ENCODE data around the gene THG1L.
A peak's percentile ranks its signal among the peaks of the same experiment; 100 is the strongest.

THG1L gene

DNA sequence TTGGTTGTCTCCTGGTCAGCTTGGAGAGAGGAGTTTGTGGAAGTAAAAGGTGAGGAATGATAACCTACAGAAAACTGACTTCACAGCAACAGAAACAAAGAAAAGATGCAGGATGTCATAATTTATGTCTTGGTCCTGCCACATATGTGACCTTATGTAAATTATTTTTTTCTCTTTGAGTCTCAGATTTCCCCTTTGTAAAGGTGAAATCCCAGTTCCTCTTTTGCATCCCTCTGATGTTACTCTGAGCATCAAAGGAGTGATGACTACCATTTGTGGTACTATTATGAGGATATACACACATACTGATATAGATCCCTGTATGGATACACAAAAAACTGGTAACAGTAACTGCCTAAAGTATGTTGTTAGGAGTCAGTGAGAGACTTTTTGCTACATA lies 1.4 kb upstream of the THG1L start:
- DNase-seq: no peak

DNA sequence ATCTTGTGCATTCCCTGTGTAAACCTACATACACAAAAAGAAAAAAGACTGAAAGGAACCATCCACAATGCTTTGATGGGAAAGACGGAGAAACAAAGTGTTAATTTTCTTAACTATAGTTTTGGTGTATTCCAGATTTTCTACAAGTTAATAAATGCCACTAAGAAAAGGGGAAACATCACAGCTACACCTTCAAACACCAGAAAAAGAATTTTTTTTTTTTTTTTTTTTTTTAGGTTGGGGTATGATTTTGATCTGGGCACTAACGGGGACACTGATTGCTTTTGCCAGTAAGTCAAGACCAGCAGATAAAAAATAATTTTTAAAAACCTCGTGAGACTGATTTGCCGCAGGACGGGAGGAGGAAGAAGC lies 334 bp upstream of the THG1L start:
- DNase-seq: no peak

DNA sequence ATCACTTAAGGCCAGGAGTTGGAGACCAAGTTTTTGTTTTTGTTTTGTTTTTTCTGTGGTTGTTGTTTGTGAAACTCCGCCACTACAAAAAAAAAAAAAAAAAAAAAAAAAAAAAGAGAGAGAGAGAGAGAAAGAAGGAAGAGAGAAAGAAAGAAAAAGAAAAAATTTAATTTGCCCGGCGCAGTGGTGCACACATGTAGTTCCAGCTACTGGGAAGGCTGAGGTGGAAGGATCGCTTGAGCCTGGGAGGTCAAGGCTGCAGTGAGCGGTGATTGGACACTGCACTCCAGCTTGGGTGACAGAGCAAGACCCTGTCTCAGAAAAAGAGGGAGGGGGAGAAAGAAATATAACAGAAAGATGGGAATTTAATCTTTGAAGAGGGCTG lies 902 bp downstream of the THG1L start:
- DNase-seq: no peak

DNA sequence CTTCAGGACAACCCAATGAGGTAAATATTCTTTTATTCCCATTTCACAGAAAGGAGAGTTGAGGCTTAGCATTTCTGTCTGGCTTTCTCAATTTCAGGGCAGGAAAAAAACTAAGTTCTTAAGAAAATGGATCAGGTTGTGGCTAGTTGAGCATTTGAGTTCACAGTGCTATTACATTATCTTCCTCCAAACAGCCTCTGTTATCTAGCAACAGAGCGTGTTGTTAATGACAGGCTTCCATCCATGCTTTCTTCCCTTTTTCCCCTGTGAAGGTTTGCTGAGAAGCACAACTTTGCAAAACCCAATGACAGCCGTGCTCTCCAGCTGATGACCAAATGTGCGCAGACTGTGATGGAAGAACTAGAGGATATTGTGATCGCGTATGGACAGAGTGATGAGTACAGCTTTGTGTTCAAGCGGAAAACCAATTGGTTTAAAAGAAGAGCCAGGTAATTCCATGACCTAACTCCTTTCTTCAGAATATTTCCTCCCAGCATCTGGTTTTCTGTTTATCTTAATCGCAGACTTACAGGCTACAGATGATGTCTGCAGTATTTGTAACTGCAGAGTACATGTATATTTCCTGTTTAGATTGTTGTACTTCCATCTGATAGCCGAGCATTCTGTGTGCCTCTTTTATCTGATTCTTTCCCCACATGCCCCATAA lies 1.5 kb downstream of the THG1L start:
- DNase-seq: no peak

DNA sequence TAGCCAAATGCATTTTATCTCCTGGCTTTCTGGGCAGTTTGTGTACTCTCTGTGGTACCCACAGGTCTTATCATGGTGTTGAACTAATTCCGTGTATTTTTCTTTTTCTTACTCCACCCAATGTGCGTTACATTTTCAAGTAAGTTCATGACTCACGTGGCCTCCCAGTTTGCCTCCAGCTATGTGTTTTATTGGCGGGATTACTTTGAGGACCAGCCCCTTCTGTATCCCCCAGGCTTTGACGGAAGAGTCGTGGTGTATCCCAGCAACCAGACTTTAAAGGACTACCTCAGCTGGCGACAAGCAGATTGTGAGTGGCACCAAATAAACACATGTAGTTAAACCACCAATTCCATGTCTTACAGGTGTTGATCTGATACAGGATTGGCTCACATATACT lies 3.2 kb downstream of the THG1L start:
- DNase-seq: no peak

DNA sequence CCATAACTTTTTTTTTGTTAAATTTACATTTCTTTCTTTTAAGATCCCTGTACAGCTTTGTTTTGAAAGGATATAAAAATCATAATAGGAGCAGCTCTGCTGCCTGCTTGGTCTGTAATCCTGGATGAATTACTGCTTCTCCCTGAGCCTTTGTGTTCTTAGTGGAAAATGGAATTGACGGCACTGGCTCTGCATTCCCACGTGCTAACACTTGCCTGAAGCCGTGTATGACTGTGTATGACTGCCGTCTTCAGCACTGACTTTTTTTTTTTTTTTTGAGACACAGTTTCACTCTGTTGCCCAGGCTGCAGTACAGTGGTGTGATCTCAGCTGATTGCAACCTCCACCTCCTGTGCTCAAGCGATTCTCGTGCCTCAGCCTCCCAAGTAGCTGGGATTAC lies 4.8 kb downstream of the THG1L start:
- no peak for DNase-seq

DNA sequence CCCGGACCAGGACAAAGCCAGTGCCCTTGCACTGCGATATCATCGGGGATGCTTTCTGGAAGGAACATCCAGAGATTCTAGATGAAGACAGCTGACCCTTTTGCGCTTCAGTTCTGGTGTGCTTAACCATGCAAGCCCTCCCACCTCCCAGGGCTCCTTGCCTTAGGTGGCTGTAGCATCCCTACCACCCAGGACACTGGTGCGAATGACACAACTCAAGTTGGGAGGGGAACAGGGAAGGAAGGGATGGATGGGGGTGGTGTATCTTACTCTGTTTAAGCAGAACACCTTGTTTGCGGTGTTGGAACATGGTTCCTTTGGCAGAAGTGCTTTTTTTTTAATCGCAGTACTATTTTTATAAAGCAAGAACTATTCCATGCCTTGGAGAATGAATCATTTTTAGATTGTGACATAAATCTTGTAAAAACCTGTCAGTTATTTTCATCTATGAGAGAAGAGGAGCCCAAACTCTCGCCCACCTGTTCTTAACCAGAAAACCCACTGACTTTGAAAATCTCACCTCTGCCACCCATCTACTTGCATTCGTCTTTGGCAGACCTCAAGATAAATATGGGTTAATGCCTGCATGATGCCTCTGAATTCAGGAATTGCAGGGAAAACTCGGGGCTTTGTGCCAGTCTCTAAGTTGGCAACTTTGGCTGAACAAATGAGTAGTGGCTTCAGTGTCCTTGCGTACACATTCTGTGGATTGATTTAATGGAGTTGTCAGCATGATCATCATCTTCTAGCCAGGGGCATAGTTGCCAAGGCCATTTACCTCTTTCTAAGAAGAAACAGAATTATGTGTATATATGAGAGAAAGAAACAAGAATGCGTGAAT lies 8.4 kb downstream of the THG1L start:
- DNase-seq: no peak

DNA sequence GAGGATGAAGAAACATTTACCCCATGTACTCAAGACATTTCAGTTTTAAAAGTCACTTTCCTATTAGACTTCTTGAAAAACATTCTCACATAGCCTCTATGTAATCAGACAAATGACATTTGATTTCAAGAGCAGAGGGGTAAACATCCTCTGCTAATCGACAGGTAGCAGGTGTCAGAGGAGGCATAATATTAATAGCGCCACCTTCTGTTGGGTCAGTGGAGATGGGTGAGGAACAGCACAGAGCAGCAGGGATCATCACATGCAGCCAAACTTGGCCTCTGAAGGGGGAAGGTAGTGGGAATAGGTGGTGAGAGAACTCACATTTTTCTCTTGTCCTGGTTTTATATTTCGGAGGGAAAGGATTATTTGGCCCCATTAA lies 9.0 kb downstream of the THG1L start:
- DNase-seq: no peak

DNA sequence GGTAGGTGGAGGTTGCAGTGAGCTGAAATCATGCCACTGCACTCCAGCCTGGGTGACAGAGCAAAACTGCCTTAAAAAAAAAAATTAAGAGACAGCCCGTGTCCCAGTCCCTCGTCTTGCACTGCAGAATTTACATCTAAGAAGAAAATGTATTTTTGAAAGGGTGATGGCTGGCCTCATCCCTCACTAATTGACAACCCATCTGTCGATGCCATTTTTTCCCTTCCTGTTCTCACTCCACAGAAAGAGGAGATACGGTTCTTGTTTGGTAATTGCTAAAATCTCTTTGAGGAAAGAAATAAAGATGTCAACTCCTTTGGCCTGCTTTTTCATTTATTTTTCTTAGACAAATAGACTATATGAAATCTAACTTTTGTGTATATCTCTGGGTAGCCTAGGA lies 9.9 kb downstream of the THG1L start:
- no peak for DNase-seq

DNA sequence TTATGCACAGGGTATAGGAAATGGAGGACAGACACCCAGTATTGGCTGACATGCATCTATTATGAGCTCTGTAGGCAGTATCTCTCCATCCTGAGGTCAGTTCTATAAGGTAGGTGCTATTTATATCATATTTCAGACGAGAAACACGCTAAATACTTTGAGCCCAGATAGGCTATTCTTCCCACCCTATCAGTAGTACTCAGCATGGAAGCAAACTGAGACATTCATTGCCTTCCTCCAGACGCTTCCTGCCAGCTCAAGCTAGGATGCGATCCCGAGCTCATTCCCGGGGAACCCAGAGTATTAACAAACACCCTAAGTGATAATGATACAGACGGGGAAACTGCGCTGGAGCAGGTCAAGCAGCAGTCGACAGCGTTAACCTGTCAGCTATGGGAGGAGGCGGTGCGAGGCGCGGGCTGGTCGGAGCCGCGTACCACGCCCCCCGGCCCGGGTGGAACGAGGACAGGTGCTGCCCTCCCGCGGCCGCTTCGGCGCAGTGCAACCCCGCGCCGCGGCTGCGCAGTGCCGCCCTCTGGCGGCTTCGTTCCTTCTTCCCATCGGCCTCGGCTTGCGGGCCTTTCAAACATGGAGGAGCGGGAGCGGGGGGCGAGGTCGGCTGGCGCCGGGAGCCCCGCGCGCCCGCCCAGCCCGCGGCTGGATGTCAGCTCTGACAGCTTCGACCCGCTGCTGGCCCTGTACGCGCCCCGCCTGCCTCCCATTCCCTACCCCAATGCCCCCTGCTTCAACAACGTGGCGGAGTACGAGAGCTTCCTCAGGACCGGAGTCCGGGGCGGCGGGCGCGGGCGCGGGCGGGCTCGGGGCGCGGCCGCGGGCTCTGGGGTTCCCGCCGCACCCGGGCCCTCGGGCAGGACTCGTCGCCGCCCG lies 12.2 kb downstream of the THG1L start, which contains the start of gene LSM11:
LSM11 (plus strand) TSS at position 550 of the 888 bp plus-strand sequence; CDS start at position 589, 39 bp downstream.
- peak; percentile 59 for DNase-seq

DNA sequence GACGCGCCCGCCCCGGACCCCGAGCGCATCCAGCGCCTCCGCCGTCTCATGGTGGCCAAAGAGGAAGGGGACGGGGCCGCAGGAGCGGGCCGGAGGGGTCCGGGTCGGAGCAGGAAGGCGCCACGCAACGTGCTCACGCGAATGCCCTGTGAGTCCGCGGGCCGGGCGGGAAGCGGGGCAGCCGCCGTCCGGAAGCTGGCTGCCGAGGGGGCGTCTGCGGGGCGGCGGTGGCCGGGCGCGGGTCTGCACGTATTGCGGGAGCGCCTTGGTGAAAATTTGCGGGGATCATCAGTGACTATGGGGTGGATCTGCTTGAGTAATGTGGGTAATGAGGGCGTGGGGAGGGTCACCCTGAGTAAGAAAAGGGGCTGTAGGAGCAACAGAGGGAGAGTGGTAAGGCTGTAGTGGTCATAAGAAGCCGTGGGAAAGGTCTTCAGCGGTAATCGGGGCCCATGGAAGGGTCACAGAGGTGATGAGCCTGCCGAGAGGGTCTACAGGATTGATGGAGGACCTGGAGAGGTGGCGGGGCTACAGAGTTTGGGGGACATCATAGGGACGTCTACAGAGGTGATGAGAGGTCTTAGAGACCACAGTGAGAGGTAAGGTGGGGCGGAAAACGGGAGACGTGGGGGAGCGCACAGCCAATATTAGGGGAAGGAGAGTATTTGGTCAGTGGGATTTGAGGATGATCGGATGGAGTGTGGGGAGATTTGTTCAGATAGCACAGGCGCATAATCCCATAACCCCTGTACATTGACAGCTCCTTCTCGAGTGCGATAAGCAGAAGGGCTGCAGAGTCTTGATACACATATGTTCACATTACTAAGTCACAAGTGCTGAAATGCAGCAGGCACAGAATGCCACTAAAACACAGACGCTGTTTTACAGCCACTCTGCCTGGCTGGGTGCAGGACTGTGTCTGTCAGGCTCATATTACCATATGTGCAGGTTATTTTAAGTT lies 13.1 kb downstream of the THG1L start:
- no peak for DNase-seq

DNA sequence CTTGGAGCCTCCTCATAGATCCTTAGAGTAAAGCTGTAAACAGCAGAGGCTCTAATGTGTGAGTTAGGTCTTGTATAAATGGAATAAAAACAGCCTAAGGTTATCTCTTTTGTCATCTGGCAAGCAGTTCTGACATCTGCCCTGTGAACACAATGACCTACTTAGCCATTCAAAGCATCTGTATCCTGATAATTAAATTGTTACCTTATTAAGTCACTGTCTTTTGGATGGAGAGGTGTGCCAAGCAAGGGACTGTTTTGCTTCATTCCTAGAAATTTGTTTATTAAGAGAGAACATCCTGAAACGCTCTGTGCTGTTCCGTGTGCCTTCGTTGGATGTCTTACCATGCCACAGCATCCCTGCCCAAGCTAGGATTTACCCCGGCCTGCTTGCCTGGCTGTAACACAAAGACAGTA lies 13.8 kb downstream of the THG1L start:
- no peak for DNase-seq

DNA sequence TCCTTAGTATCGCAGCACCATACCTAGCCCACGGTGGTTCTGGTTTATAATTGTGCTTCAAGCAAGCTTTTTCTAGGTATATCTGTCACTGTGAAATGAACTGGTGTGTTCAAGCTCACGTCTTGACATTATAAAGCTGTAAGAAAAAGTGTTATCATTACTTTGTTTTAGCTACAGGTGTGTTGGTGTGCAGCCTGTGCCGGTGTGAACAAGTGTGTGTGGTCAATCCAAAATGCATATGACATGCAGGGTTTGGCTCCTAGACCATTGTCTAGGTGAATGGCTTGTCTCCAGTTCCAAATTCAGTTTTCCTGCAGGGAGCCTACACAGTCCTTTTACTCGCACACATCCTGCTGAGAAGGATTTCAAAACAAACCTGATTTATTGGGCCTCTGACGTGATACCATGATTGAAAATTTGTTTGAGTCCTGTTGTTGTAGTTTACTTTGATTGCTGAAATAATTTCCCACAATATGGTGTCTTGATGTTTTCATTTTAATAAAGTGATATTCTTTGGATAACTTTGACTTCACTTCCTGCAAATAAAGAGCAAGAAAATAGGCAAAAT lies 16.0 kb downstream of the THG1L start:
- no peak for DNase-seq

DNA sequence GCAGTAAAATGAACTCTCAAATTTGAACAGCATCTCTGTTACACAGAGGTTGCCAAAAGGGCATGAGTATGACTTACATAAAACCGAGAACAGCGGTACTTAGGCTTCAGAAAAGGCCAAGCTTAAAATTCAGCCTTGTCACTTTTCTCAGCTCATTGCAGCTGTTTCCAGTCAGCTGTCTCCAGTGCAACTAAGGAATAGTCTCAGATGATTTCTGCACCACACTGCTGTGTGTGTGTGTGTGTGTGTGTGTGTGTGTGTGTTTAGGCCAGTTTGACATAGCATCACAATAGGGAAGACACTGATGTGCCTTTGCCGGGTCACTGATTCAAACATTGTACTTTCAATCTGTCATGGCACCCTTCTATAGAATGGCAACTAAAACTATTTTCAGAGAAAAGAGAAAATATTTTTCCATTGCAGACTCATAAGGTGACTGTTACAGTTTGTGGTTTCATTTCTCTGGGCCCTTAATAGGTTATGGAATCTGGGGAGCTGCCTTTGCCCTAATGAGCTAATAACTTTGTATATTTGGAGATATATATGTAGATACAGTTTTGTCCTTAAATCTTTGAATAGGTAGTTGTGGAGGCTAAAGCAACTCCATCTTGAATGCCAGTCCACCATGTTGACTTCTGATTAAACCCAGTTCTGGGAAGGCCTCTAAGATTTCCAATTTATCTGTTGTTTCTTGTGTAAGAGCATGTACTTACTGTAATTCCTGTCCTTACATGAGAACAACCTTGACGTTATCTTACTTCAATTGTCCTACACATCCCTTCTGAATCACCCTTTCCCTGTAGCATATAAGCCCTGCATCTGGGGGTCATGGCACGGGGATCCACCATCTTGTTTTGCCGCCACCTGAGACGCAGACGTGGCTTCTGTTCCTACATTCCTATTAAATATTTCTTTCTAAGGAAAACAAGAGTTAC lies 16.8 kb downstream of the THG1L start:
- no peak for DNase-seq

DNA sequence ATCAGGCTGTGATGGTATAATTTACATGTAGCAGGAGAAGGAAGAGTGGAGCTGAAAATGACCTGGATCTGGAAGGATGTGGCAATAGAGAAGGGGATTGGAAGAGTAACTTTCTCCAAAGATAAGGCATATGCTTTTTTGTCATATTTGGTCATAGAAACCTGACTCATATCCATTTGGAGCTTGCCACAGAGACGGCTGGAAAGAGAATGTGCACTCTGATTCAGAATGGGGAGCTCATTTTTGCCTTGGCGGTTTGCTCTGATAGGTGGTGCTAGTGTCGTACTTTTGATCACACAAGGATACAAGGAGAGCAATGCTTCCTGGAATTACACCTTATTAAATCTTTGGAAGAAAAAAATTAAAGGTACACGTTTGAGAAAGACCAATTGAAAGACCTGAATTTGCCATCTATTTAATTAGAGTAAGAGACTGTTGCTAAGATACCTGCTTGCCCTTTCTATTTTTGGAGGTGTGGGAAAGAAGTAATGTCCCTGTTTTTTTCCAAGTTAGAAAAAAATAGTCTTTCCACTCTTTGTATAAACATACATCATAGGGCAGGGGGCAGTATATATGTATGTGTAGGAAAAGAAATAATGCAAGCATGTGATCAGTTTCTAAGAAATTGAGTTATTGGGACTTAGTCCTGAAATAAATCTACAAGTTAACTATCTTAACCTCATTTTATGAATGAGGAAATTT lies 17.7 kb downstream of the THG1L start:
- no peak for DNase-seq

DNA sequence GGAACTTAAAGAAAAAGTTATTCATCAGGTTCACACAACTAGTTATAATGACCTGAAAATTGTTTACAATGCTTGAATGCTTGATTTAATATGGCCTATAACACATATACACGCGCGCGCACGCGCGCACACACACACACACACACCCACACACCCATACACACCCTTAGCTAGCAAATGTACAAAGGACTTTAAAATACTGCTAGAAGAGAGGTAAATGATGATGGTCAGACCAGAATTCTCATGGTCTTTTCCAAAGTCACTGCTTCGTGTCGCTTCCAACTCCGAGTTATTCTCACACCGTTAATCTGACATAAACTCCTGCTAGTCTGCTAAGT lies 18.2 kb downstream of the THG1L start:
- DNase-seq: no peak

DNA sequence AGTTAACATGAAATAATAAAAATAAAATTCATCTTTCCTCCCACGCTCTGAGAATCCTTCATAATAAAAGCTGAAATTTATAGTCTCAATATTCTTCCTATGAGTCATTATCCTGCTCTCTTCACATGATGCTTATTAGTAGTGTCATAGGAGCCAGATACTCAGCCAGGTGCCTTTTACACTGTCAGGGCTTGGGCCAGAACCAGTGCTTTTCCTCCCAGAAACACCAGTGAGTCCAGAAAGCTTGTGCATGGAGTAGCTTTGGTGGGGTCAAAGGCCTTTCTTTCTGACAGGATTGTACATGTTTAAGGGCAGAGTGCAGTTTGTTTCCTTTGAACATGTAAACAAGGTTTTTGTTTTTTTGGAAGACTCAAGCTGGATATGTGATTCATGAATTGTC lies 19.1 kb downstream of the THG1L start:
- no peak for DNase-seq

DNA sequence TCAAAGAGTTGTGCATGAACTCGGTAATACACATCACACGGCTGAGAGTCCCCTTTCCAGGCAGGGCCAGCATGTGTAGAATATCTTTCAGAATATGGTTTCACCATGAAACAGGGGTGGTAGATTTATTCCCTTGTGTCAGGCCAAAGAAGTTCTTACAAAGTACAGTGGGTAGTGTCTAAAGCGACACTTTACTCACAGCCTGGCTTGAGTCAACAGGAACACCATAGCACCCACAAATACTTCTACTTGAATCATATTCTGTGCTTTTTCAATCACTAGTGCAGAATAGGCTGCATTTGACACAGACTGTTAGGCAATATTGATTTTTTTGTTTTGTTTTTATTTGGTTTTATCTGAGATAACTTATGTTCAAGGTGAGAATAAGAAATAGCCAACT lies 24.9 kb downstream of the THG1L start:
- no peak for DNase-seq

DNA sequence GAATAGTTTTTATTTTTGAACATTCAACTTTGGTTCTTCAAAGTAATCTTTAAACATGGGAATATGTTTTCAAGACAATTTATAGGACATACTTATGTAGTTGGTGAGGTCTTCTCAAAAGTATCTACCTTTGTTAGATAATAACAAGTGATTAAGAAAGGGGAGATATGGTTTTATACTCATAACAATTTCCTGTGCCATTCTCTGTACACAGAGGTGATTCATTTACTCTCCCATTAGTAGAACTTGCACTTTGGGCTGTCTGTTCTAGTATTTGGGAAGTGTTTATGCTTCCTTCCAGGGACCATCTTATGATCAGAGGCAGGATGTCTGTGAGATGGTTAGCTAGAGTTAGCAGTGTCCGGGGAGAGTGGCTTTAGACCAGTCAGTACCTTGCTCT lies 27.5 kb downstream of the THG1L start:
- DNase-seq: no peak
